Esophagus squamous epithelium (tissue), 5 donors: Measurements from ENCODE around the gene TMC1. TPM values are rescaled to one million over a fixed set of nuclear protein-coding genes. Genes with fewer than 3 reads are reported as not detected.

Source experiments
- DNase-seq: peaks from one replicate; lab custom pipeline; 2025; lab: John Stamatoyannopoulos, UW
- H3K27ac ChIP-seq, 4 donors: fragments of 200-600 bp; sonication (generic); one replicate each; pipeline ENCODE4 v1.5.1; 2016 to 2019; ENCODE audit warnings: mild to moderate bottlenecking in 1 of 4
- H3K27me3 ChIP-seq, 4 donors: fragments of 200-600 bp; sonication (generic); 1 replicate in 3 of 4; 2 replicates in 1 of 4; pipeline versions ENCODE4 v1.5.1 to v1.6.0; 2017 to 2021; ENCODE audit warnings: antibody characterized with exemption in 1 of 4
- H3K36me3 ChIP-seq, 3 donors: fragments of 200-600 bp; sonication (generic); one replicate each; pipeline ENCODE4 v1.5.1; 2016 to 2019
- H3K4me1 ChIP-seq, 3 donors: fragments of 200-600 bp; sonication (generic); one replicate each; pipeline ENCODE4 v1.5.1; 2017 to 2019
- H3K4me3 ChIP-seq, 4 donors: fragments of 200-600 bp; sonication (generic); 1 replicate in 3 of 4; 2 replicates in 1 of 4; pipeline ENCODE4 v1.5.1; 2016 to 2019; ENCODE audit warnings: mild to moderate bottlenecking in 2 of 4, moderate library complexity in 1 of 4
- H3K9me3 ChIP-seq, 3 donors: fragments of 200-600 bp; sonication (generic); one replicate each; pipeline ENCODE4 v1.5.1; 2016 to 2019
- POLR2A ChIP-seq, 4 donors: fragments of 450-650 bp; IDR thresholded peaks; one replicate each; pipeline ENCODE4 v1.6.1; 2017; ENCODE audit warnings: antibody characterized with exemption in 4 of 4, mild to moderate bottlenecking in 4 of 4, moderate library complexity in 3 of 4
- WGBS, 2 donors: methylation state at CpG; one replicate each; pipeline ENCODE4 v1.1.5; 2018; 5-methylcytosine and 5-hydroxymethylcytosine counted together
- intact Hi-C: fragments of 100-400 bp; cut with DNase I; formaldehyde crosslinking; loops from one replicate; pipeline ENCODE4 v1.15.0; 2022
- total RNA-seq, 4 donors: library from RNA; depleted of rRNA; stranded (reverse); fragments of >200 nt; gene quantifications; one replicate each; pipeline ENCODE4 v1.1.0, GENCODE V29; 2016
- TF ChIP-seq, protein P1 (sequence below), 6 experiments: fragments of 450-650 bp in 4 of 6; fragments of 200-600 bp in 2 of 6; sonication (generic) in 2 of 6; IDR thresholded peaks; one replicate each; pipeline ENCODE4 v1.5.1; 2016 to 2019; ENCODE audit warnings: antibody characterized with exemption in 6 of 6, mild to moderate bottlenecking in 4 of 6, moderate library complexity in 4 of 6
- donor health status: DM: yes; HTN: yes; CAD: no.

The TMC1 gene
- total RNA-seq, 4 donors from 2014 or later, result 1.1 to 3.1 (median 1.5) TPM; not detected in 1

DNA sequence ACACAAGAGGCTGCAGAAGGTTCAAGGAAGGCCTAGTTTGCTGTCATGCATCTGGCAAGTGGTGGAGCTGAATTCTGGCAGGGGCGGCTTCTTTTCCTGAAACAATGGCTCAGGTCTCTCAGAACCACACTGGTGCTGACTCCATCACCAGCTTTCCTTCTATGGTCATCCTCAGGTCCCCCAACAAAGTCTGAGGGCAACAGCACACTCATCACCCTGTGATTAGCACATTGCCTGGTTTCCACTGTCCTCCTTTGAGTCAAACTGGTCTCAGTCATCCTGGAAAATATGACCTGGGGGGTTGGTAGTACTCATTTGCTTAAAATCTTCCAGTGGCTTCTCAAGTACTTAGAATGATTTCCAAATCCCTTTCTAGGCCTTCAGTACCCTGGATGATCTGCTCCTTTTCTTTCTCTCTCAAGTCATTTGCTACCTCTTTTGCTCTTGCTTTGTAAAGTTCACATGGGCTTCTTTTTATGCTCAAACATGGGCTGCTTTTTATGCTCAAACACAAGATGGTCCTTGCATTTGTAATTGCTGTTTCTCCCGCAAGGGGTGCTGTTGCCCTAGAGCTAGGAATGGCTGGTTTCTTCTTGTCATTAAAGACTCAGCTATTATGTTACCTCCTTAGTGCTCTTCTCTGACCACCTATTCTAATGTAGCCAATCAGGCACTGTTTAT, 286.5 kb downstream of the TMC1 start:
- no peak for DNase-seq
- intact Hi-C loops, result no loop called here
- Histone ChIP-seq H3K4me1 (no peaks in the 10 kb centered on the region), H3K4me3 (no peak overlapping the region), H3K36me3 (no peaks in the 10 kb centered on the region), H3K9me3 (no peaks in the 10 kb centered on the region), H3K27ac (no peak overlapping the region), H3K27me3 (no peaks in the 10 kb centered on the region)
- WGBS, 2 donors, result 73 to 92% methylated on average over 2 of the region's 2 CpGs
- no peak for TF ChIP-seq POLR2A (IDR thresholded peaks at IDR 0.05)
- TF ChIP-seq, protein P1, sequence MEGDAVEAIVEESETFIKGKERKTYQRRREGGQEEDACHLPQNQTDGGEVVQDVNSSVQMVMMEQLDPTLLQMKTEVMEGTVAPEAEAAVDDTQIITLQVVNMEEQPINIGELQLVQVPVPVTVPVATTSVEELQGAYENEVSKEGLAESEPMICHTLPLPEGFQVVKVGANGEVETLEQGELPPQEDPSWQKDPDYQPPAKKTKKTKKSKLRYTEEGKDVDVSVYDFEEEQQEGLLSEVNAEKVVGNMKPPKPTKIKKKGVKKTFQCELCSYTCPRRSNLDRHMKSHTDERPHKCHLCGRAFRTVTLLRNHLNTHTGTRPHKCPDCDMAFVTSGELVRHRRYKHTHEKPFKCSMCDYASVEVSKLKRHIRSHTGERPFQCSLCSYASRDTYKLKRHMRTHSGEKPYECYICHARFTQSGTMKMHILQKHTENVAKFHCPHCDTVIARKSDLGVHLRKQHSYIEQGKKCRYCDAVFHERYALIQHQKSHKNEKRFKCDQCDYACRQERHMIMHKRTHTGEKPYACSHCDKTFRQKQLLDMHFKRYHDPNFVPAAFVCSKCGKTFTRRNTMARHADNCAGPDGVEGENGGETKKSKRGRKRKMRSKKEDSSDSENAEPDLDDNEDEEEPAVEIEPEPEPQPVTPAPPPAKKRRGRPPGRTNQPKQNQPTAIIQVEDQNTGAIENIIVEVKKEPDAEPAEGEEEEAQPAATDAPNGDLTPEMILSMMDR (IDR thresholded peaks at IDR 0.05), result peak in 1 of 6 experiments; percentile 28

DNA sequence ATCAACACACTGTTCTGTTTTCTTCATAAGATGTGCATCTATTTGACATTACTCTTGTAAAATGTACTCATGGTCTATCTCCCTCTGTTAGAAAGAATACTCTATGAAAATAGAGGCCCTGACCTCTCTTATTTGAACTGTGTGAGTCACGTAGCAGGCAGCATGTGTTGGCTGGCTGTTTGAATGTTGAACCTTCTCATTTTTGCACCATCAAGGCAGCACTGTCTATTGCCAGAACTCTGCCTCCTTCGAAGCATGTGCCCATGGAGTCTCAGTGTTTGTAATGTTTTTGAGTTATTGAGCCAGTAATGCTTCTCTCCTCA, 287.0 kb downstream of the TMC1 start:
- Histone ChIP-seq H3K4me1 (no peaks in the 10 kb centered on the region), H3K4me3 (no peak overlapping the region), H3K36me3 (no peaks in the 10 kb centered on the region), H3K27ac (no peak overlapping the region), H3K27me3 (no peaks in the 10 kb centered on the region), H3K9me3 (no peaks in the 10 kb centered on the region)
- WGBS, 2 donors, result 63 to 68% methylated on average over 2 of the region's 2 CpGs
- intact Hi-C loops, result no loop called here
- TF ChIP-seq, protein P1 (IDR thresholded peaks at IDR 0.05), result no peak
- no peak for TF ChIP-seq POLR2A (IDR thresholded peaks at IDR 0.05)
- DNase-seq, result no peak

DNA sequence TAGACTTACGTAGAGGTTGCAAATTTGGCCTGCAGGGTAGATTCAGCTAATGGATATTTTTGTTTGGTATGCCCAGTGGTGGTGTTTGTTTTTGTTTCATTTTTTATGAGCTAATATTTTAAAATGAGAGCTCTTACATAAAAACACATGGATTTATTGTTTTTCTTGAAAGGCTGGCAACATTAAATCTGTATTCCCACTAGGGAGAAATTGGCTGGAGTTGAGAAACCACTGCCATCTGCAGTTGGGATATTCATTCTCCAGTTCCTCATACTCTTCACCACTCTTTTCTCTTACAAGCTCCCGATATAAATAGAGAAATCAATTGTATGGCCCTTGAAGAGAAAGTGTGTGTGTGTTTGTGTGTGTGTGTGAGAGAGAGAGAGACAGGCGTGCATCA, 288.2 kb downstream of the TMC1 start:
- TF ChIP-seq, protein P1 (IDR thresholded peaks at IDR 0.05), result no peak
- TF ChIP-seq POLR2A (IDR thresholded peaks at IDR 0.05), result no peak
- Histone ChIP-seq H3K27ac (no peak overlapping the region), H3K4me3 (no peak overlapping the region), H3K4me1 (no peaks in the 10 kb centered on the region), H3K27me3 (no peaks in the 10 kb centered on the region), H3K36me3 (no peaks in the 10 kb centered on the region), H3K9me3 (no peaks in the 10 kb centered on the region)
- WGBS, 2 donors, result 74 to 86% methylated on average over 3 of the region's 3 CpGs
- intact Hi-C loops, result no loop called here
- DNase-seq, result no peak

DNA sequence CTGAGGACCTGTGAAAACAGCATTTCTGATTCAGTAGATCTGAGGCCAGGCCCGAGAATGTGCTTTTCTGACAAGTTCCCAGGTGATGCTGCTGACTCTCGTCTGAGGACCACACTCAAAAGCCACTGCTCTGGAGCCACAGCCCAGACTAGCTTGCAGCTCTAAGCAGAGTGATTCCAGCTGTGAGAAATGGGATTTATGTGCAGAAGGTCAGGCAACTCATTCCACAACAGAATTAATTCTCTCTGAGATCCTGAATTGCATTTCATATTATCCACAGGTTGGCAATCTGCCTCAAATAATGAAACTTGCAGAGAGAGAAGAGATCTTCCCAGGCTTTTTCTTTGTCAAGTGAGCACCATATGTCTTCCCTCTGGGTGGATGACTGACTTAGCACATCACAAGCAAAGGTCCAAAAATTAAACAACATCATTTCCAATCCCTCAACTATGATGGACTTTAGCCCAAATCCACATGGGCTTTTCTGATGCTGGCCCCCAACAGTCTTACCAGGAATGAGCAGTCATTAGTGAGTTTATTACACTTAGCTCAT, 291.2 kb downstream of the TMC1 start:
- TF ChIP-seq, protein P1 (IDR thresholded peaks at IDR 0.05), result no peak
- intact Hi-C loops, result no loop called here
- 39 to 53% methylated on average over 2 of the region's 2 CpGs for WGBS, 2 donors

DNA sequence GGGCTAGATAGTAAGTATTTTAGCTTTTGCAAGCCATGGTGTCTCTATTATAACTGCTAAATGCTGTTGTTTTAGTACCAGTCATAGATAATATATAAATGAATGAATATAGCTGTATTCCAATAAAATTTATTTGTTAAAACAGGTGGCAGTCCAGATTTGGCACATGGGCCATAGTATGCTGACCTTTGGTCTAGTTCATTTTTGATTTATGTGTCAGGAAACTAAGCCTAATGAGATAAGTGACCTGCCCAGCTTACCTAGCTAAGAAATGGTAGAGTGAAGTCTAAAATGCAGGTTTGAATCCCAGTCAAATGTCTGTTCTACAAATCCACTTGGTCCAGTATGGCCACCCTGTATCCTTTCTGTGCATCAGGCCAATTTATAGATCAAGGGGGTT, 292.1 kb downstream of the TMC1 start:
- no peaks in the 10 kb centered on the region for H3K4me1 ChIP-seq
- no peaks in the 10 kb centered on the region for H3K9me3 ChIP-seq
- intact Hi-C loops, result no loop called here
- no peaks in the 10 kb centered on the region for H3K27me3 ChIP-seq
- TF ChIP-seq, protein P1 (IDR thresholded peaks at IDR 0.05), result no peak
- no peak for TF ChIP-seq POLR2A (IDR thresholded peaks at IDR 0.05)
- no peak overlapping the region for H3K4me3 ChIP-seq
- no peaks in the 10 kb centered on the region for H3K36me3 ChIP-seq
- no peak overlapping the region for H3K27ac ChIP-seq
- DNase-seq, result no peak

More for the DNA sequence above, 291.2 kb downstream of the TMC1 start:
- H3K27me3 ChIP-seq, result no peaks in the 10 kb centered on the region
- no peak overlapping the region for H3K4me3 ChIP-seq
- no peaks in the 10 kb centered on the region for H3K4me1 ChIP-seq
- DNase-seq, result no peak
- H3K9me3 ChIP-seq, result no peaks in the 10 kb centered on the region
- H3K36me3 ChIP-seq, result no peaks in the 10 kb centered on the region
- no peak overlapping the region for H3K27ac ChIP-seq
